Panc1 (cell line): ENCODE measurements around the gene RCBTB2. TPM values are rescaled to one million over a fixed set of nuclear protein-coding genes. Genes with fewer than 3 reads are reported as not detected.
A peak's percentile ranks its signal among the peaks of the same experiment; 100 is the strongest.

Experiments used
- ATAC-seq: fragments of 200-7000 bp; cut with Tn5 transposase; 2 replicates; pipeline ENCODE4 v1.9.1; 2020; ENCODE audit warnings: mild to moderate bottlenecking, moderate library complexity
- BruUV-seq: library from RNA; stranded (reverse); fragments of 400-500 nt; replicated peaks from 2 replicates; lab custom pipeline; 2021; lab: Mats Ljungman, UMichigan
- CTCF ChIA-PET: fragments of 300-600 bp; sonication (Branson Sonifier 250); formaldehyde crosslinking; loops from one replicate; lab custom pipeline; 2022; ENCODE audit warnings: antibody characterized with exemption; lab: Charles Lee
- POLR2A ChIA-PET: fragments of 300-600 bp; sonication (Branson Sonifier 250); formaldehyde crosslinking; loops from one replicate; lab custom pipeline; 2022; ENCODE audit warnings: antibody characterized with exemption; lab: Charles Lee
- DNase-seq: peaks from one replicate; pipeline ENCODE4 v3.0.0-alpha.2; 2010; ENCODE audit warnings: low read depth, low spot score
- H3K27ac ChIP-seq: 2 replicates; pipeline ENCODE4 v1.5.1; 2011; ENCODE audit warnings: mild to moderate bottlenecking, low read length, inconsistent platforms
- H3K27me3 ChIP-seq: fragments of 200-500 bp; sonication (Bioruptor generic); 2 replicates; pipeline ENCODE4 v1.6.0; 2014; ENCODE audit warnings: low read length, inconsistent platforms; ENCODE audit not compliant: control insufficient read depth, insufficient read depth
- H3K36me3 ChIP-seq: fragments of 200-500 bp; sonication (Bioruptor generic); 2 replicates; pipeline ENCODE4 v1.5.1; 2014; ENCODE audit warnings: inconsistent platforms, mild to moderate bottlenecking, low read length, moderate library complexity; ENCODE audit not compliant: control insufficient read depth, insufficient read depth
- H3K4me1 ChIP-seq: 2 replicates; pipeline ENCODE4 v1.5.1; 2011; ENCODE audit warnings: inconsistent platforms, mild to moderate bottlenecking, low read length, moderate library complexity; ENCODE audit not compliant: control insufficient read depth, insufficient read depth
- H3K4me3 ChIP-seq, 2 experiments: 2 replicates each; pipeline ENCODE4 v1.5.1; 2011 to 2012; ENCODE audit warnings: low read depth in 2 of 2, low read length in 2 of 2, mild to moderate bottlenecking in 2 of 2, inconsistent platforms in 1 of 2, moderate library complexity in 1 of 2
- H3K9me3 ChIP-seq: fragments of 200-500 bp; sonication (Bioruptor generic); 2 replicates; pipeline ENCODE4 v1.5.1; 2014; ENCODE audit warnings: low read depth, mild to moderate bottlenecking, inconsistent platforms, low read length, moderate library complexity; ENCODE audit not compliant: control insufficient read depth, insufficient read depth
- CTCF ChIP-seq: fragments of 450-650 bp; IDR thresholded peaks from 2 replicates; pipeline ENCODE4 v1.5.1; 2017; ENCODE audit warnings: mild to moderate bottlenecking
- POLR2AphosphoS5 ChIP-seq: IDR thresholded peaks from 2 replicates; pipeline ENCODE4 v1.6.1; 2012; ENCODE audit warnings: mild to moderate bottlenecking, low read depth, low read length, moderate library complexity
- REST ChIP-seq, 2 experiments: IDR thresholded peaks; 2 replicates each; pipeline ENCODE4 v1.6.1; 2011 to 2012; ENCODE audit warnings: low read depth in 2 of 2, control low read depth in 1 of 2, low read length in 1 of 2, mild to moderate bottlenecking in 1 of 2, moderate library complexity in 1 of 2; ENCODE audit not compliant: insufficient read depth in 1 of 2
- SIN3A ChIP-seq: IDR thresholded peaks from 2 replicates; pipeline ENCODE4 v1.6.1; 2012; ENCODE audit warnings: low read depth, mild to moderate bottlenecking, low read length, moderate library complexity, borderline replicate concordance; ENCODE audit not compliant: insufficient read depth
- TCF7L2 ChIP-seq: IDR thresholded peaks from 2 replicates; pipeline ENCODE4 v1.6.1; 2011; ENCODE audit warnings: mild to moderate bottlenecking, low read depth, low read length, inconsistent platforms
- in situ Hi-C: cut with HindIII; loops from 2 replicates; pipeline ENCODE4 v1.10.0; 2016; ENCODE audit warnings: low sequenced_read_pairs, low pct_unique_long_range_greater_than_20kb
- intact Hi-C: fragments of 100-400 bp; cut with micrococcal nuclease; formaldehyde crosslinking; loops from one replicate; pipeline ENCODE4 v1.10.0; 2022; ENCODE audit not compliant: unreplicated experiment
- total RNA-seq: library from RNA; stranded (reverse); gene quantifications from one replicate; pipeline ENCODE4 v1.2.1, GENCODE V29; 2021; ENCODE audit not compliant: unreplicated experiment

RCBTB2 gene
- total RNA-seq, 1 experiment from 2014 or later: 4.4 TPM

- ChIA-PET POLR2A (no interaction called here), CTCF (no interaction called here)
- Histone ChIP-seq H3K9me3 (no peaks in the 10 kb centered on the region), H3K27ac (no peak overlapping the region), H3K27me3 (no peaks in the 10 kb centered on the region), H3K36me3 (no peaks in the 10 kb centered on the region), H3K4me3 (no peak overlapping the region), H3K4me1 (no peaks in the 10 kb centered on the region)
- no peak for TF ChIP-seq POLR2AphosphoS5
- TF ChIP-seq REST (IDR thresholded peaks at IDR 0.05; ENCODE audit: insufficient read depth in 1 of 2, low read depth in 2 of 2, low read length in 1 of 2): no peak
- TF ChIP-seq SIN3A: no peak
- no peak for TF ChIP-seq CTCF
- no peak for TF ChIP-seq TCF7L2
- ATAC-seq (no peak), DNase-seq (no peak)
- in situ Hi-C loops: no loop called here
- intact Hi-C loops: no loop called here
- no TSS peak for BruUV-seq
Measured at GRCh38 chr13:48545608-48546007, 12.7 kb upstream of the RCBTB2 start.

- intact Hi-C loops: no loop called here
- no peaks in the 10 kb centered on the region for H3K9me3 ChIP-seq
- H3K27ac ChIP-seq: no peak overlapping the region
- no peaks in the 10 kb centered on the region for H3K27me3 ChIP-seq
- in situ Hi-C loops: no loop called here
- no peaks in the 10 kb centered on the region for H3K4me1 ChIP-seq
- ATAC-seq (peak; percentile 69; the same call in 1 of the 2 replicates), DNase-seq (no peak)
- TF ChIP-seq REST (IDR thresholded peaks at IDR 0.05; ENCODE audit: insufficient read depth in 1 of 2, low read depth in 2 of 2, low read length in 1 of 2): no peak
- no peak for TF ChIP-seq POLR2AphosphoS5
- TF ChIP-seq CTCF: no peak
- TF ChIP-seq TCF7L2: no peak
- no peak for TF ChIP-seq SIN3A
- CTCF ChIA-PET: no interaction called here
- no peaks in the 10 kb centered on the region for H3K36me3 ChIP-seq
- H3K4me3 ChIP-seq: no peak overlapping the region
- no TSS peak for BruUV-seq
- POLR2A ChIA-PET: no interaction called here
Measured at GRCh38 chr13:48542581-48543341, 9.9 kb upstream of the RCBTB2 start.
